CD4-positive, alpha-beta T cell treated with Interleukin-1 beta for 1 hour (primary cell): ENCODE data around the gene RBBP6.
"Not testable (repeated sequence)": the region's sequence is repeated elsewhere in the genome, so short reads cannot be mapped to it uniquely, and the experiment has no call there.

Experiments used
- DNase-seq, 2 donors: peaks; one replicate each; pipeline ENCODE4 v3.0.0-alpha.2; 2020 to 2022

RBBP6 gene

GRCh38 chr16:24571096-24571495, 31.7 kb downstream of the RBBP6 start:
- no peak for DNase-seq

- DNase-seq: no peak
These were observed 32.7 kb downstream of the RBBP6 start for GRCh38 chr16:24572069-24572468.

DNA sequence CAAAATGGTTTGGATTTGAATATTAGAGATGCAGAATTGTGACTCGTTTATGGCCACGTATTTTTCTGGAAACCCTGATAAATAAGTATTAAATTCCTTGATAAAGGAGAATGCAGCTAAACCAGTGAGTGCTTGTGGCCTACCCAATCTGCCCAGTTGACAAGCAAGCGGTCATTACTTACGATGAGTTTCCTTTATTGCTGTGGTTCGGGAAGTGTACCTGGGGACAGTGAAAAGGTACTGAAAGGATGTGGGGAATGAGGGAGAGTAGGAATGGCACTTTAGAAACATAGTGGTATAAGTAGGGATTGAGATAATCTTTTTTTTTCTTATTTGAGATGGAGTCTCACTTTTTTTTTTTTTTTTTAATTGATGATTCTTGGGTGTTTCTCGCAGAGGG, 33.8 kb downstream of the RBBP6 start:
- no peak for DNase-seq

GRCh38 chr16:24574515-24575485, 35.4 kb downstream of the RBBP6 start:
- DNase-seq: not testable (repeated sequence)

DNA sequence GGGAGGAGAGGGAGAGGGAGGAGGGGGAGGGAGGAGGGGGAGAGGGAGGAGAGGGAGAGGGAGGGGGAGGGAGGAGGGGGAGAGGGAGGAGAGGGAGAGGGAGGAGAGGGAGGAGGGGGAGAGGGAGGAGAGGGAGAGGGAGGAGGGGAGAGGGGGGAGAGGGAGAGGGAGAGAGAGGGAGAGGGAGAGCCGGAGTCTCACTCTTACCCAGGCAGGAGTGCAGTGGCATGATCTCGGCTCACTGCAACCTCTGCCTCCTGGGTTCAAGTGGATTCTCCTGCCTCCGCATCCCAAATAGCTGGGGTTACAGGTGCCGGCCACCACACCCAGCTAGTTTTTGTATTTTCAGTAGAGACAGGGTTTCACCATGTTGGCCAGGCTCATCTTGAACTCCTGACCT, 36.4 kb downstream of the RBBP6 start:
- DNase-seq: not testable (repeated sequence)

GRCh38 chr16:24577167-24577566, 37.8 kb downstream of the RBBP6 start:
- no peak for DNase-seq

- DNase-seq: no peak
These were observed 41.3 kb downstream of the RBBP6 start for GRCh38 chr16:24580665-24581064.

- no peak for DNase-seq
These were observed 44.1 kb downstream of the RBBP6 start for GRCh38 chr16:24583494-24583893.

DNA sequence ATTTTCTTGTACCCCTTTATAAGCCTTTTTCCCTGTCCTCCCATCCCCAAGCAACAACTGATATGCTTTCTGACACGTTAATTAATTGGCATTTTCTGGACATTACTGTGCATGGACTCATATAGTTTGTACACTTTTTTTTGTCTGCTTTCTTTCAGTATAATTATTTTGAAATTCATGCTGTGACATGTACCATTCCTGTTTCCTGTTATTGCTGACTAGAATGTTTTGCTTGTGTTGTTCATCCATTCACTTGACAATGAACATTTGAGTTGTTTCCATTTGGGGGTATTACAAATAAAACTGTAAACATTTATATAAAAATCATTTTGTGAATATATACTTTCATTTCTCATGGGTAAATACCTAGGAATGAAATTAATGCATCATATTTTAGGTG, 50.6 kb downstream of the RBBP6 start:
- DNase-seq: no peak

GRCh38 chr16:24598777-24599437, 59.5 kb downstream of the RBBP6 start:
- DNase-seq: no peak

- no peak for DNase-seq
These were observed 70.0 kb downstream of the RBBP6 start for GRCh38 chr16:24609417-24609739.

- no peak for DNase-seq
These were observed 70.5 kb downstream of the RBBP6 start for GRCh38 chr16:24609740-24610415.

GRCh38 chr16:24610416-24610755, 71.0 kb downstream of the RBBP6 start:
- no peak for DNase-seq

DNA sequence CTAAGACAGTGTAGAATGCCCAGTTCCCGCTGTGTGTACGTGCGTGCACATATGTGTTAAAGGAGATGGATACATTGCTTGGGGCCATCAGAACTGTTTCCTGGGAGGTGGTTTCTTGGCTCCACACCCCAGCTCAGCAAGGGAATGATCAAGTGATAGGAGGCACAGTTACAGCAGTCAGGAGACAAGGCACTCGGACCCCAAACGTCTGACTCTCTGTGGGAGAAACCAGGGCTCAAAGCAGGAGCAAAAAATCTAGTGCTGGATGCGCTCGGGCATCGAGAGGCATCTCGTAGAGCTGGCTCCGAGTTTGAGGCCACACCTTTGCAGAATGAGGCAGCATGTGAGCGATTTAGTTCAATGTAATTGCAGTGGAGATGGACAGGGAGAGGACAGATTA, 71.9 kb downstream of the RBBP6 start:
- no peak for DNase-seq

GRCh38 chr16:24612656-24613055, 73.3 kb downstream of the RBBP6 start:
- DNase-seq: no peak

DNA sequence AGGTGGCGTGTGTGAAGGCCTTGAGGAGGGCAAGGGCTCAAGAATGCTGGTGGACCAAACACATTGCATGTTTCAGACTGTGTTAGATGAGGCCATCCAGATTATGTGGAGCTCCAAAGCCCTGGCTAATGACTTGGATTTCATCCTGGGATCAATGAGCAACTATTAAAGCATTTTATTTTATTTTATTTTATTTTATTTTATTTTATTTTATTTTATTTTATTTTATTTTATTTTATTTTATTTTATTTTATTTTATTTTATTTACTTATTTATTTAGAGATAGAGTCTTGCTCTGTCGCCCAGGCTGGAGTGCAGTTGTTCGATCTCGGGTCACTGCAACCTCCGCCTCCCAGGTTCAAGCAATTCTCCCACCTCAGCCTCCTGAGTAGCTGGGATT, 73.9 kb downstream of the RBBP6 start:
- DNase-seq: not testable (repeated sequence)

- no peak for DNase-seq
These were observed 78.1 kb downstream of the RBBP6 start for GRCh38 chr16:24617502-24617901.
